GM20431 (cell line): ENCODE data around the gene CAPN7.
"Not testable (repeated sequence)": the region's sequence is repeated elsewhere in the genome, so short reads cannot be mapped to it uniquely, and the experiment has no call there.

Experiments
- in situ Hi-C: fragments of 300-500 bp; cut with MseI, MboI; formaldehyde crosslinking; loops from one replicate; pipeline ENCODE4 v1.15.0; 2020; ENCODE audit warnings: low sequenced_read_pairs; ENCODE audit not compliant: unreplicated experiment

CAPN7 gene

DNA sequence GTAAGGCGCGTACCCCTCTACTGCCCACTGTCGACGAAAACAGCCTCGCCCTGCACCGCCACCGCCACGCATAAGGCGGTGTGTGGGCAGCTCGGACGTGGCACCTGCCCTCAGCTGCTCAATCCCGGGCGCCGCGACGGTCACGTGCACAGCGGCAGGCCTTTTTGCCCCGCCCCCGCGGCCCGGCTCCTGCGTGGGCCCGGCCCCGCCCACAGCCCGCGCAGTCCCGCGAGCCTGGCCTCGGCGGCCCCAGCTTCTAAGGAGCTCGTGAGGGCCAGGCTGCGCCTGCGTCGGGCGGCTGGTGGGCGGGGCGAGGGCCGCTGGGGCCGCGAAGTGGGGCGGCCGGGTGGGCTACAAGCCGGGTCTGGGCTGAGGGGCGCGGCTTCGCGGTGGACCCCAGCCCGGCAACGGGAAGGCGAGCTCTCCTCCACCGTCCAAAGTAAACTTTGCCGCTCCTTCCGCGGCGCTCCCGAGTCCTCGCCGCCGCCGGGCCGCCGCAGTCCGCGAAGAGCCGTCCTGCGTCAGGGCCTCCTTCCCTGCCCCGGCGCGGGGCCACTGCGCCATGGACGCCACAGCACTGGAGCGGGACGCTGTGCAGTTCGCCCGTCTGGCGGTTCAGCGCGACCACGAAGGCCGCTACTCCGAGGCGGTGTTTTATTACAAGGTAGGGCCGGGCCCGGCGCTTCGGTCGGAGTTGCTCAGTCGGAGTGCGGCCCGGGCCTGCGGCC, at the start of gene CAPN7:
Gene CAPN7, plus strand, starts transcription at position 313 of the 728 bp plus-strand sequence. Its CDS starts 250 bp downstream, at position 563.
- in situ Hi-C loops, result no loop called here

DNA sequence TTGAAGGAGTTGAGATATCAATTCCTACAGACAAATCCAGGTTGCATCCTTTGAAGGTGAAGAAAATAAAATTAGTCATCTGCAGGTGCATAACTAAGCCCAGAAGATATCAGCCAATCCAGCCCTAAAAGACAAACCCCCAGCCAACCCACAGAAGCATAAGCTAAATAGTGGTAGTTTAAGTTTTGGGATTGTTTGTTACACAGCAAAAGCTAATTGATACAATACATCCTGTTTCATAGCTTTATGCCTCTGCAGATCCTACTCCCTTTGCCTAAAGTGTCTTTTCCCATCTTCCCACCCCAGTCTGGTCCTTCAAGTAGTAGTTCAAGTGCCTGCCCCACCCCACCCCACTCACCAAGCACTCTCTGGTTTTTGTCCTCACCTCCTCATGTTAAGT, 48.6 kb upstream of the CAPN7 start:
- in situ Hi-C loops, result no loop called here

DNA sequence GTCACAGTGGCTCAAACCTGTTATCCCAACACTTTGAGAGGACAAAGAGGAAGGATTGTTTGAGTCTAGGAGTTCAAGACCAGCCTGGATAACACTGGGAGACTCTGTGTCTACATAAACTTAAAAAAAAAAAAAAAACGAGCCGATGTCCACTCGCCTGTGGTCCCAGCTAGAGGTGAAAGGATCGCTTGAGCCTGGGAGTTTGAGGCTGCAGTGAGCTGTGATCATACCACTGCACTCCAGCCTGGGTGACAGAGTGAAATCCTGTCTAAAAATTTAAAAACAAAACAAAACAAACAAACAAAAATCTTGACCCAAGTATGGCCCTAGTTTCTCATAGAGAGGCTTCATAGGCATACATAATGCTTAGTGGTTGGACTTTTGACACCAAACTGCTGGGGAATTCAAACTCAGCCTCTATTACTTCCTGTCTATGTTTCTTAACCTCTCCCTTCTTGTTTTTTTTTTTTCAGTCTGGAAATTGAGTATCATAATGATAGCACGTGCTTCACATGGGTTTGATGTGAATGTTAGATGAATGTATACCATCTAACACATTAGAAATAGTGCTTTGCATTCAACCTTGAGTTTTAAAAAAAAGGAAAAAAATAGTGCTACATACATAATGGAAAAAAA, 46.4 kb upstream of the CAPN7 start:
- in situ Hi-C loops, result no loop called here

DNA sequence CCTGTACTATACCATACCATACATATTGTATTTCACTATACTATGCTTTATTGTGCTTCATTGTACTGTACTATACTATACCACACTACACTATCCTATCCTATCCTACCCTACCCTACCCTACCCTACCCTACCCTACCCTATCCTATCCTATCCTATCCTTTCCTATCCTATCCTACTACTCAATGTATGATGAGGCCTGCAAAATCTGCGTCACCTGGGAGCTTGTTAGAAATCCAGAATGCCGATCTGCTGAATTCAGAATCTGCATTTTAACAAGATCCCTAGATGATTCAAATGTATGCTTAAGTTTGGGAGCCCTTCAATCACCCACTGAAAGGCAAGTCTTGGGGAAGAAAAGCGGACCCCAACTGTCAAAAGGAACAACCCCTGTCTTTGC, 45.4 kb upstream of the CAPN7 start:
- in situ Hi-C loops, result no loop called here

DNA sequence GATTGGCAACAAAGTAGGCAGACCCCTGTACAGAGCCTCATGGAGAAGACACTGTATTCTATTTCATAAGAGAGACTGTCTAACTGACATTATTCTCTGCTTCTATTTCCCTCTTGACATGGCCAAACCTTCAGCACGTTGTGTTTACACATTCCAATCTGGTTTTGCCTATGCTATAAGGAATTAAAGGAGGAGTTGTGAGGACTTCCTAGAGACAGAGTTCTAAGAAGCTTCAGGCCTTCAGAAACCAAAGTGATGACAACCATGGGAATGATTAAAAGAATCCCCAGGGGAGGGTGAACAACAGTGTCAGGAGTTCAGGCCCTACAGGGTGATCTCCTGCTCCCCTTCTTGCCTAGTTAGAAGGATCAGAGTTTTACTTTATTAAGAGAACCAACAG, 44.9 kb upstream of the CAPN7 start:
- in situ Hi-C loops, result no loop called here

DNA sequence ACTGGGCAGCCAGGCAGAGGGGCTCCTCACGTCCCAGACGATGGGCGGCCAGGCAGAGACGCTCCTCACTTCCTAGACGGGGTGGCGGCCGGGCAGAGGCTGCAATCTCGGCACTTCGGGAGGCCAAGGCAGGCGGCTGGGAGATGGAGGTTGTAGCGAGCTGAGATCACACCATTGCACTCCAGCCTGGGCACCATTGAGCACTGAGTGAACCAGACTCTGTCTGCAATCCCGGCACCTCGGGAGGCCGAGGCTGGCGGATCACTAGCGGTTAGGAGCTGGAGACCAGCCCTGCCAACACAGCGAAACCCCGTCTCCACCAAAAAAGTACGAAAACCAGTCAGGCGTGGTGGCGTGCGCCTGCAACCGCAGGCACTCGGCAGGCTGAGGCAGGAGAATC, 42.4 kb upstream of the CAPN7 start:
- in situ Hi-C loops, result not testable (repeated sequence)

DNA sequence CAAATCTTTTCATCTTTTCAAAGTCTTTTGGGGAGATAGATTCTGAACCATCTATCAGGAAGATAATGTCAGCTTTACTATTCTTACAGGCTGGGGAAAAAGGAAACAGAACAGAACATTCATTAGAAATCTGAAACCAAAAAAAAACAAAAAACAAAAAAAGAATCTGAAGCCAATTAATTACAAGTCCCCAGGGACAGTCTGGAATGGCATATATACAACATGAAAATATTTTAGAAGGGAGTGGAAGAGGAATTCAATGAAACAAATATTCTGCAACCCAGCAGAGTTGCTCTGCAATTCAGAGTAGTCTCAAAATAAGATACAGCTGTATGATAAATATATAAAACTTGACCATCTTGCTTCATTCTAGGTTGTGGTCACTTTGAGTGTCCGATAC, 41.7 kb upstream of the CAPN7 start:
- in situ Hi-C loops, result no loop called here

DNA sequence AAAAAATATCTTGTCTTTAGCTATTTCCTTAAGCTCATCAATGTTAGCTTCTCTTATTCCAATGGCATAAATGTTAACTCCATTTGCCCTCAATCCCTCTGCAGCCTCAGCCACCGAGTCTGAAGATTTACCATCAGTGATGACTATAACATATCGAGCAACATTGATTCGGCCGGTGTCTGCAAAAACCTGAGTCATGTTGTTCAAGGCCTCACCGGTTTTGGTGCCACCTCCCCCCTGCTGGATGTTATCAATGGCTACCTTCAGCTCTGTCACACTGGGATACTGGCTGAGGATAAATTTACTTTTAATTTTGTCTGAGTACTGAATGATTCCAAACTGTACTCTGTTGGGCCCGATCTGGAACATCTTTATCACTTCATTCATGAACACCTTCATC, 41.0 kb upstream of the CAPN7 start:
- in situ Hi-C loops, result no loop called here

DNA sequence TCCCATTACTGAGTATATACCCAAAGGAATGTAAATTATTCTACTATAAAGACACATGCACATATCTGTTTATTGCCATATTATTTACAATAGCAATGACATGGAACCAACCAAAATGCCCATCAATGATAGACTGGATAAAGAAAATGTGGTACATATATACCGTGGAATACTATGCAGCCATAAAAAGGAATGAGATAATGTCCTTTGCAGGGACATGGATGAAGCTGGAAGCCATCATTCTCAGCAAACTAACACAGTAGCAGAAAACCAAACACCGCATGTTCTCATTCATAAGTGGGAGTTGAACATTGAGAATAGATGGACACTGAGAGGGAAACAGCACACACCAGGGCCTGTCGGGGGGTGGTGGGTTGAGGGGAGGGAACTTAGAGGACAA, 39.7 kb upstream of the CAPN7 start:
- in situ Hi-C loops, result not testable (repeated sequence)

DNA sequence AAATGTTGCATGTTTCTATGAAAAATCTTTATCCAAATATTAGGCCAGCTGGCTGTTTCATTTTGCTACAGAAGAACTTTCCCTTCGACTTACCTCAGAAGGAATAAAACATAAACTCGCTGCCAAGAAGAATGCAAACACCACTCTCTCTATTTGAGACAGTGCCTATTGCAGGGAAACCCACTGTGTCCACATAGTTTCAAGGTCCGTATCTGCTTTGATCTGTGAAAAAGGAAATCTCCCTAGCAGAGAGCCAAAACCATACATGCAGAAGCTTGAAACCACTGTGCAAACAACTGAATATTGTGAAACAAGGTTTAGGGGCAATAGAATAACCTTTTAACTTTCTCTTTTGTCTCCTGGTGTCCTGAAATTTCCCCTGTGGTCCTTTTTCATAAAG, 35.0 kb upstream of the CAPN7 start:
- in situ Hi-C loops, result no loop called here

DNA sequence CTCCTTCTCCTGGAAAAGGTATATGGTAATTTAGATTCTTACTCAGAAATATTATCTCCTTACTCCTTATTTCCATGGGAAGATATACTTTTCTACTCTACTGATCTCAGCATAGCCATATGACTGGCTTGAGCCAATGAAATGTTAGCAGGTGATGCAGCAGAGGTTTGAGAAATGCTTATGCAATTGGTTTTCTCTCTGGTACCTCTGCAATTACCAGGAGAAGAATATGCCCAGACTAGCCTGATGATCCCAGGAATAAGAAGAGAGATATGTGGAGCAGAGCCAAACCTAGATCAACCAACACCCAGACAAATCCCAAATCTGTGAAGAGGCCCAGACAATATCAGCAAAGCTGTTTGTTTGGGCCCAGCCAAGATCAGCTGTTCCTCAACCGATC, 33.2 kb upstream of the CAPN7 start:
- in situ Hi-C loops, result no loop called here

DNA sequence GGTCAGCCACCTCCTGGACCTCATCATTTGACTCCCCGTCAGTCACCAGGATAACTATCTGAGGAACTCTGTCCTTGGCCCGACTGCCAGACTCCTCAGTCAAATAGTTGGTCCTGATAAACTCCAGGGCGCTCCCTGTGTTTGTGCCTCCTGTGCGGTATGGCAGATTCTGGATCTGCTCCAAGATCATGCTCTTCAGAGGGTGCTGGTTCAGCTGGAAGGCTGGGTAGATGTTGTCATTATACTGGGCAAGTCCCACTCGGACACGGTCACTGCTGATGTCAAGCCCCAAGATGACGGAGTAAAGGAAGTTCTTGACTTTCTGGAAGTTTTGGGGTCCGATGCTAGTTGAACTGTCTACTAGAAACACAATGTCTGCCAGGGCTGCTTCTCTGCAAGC, 31.1 kb upstream of the CAPN7 start:
- in situ Hi-C loops, result no loop called here

DNA sequence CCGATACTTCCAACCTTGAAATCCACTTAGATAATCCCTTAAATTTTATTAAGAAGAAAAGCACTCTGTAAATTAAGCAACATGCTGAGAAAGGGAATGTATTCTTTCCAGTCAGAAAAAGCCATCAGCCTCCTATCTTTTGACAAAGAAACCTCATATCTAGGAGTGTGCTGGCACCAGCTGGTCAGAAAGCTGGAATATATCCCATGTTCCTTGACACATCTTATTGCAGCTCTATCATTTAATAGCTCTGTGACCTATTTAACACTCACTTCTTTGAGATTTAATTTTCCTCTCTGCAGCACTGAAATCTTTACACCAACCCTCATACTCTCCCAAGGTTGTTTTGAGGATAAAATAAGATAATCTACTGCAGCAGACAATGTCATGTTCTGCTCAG, 30.4 kb upstream of the CAPN7 start:
- in situ Hi-C loops, result no loop called here

DNA sequence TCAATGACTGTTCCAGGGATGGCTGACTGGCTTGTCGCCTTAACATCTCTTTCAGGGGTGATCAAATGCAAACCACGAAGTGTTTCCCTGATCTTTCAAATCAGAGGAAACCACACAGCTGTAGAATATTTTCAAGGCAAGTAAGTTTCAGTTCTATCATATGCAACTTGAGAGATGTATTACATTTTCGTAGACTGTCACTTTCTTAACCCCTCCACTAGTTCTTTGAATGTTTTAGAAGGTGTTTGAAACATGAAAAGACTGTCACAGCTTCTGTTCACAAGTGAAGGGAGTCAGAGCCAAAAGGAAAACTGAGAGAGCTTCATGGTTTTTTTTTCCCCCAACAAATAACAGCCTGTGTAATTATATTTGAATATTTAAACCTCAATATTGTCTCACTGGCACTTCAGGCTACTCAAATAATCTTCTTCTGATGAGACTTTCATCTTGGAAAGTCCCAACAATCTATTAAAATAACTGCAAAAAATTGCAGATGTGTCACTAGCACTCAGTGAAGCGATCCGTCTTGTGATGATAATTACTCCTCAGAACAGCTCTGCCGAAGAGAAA, 25.9 kb upstream of the CAPN7 start:
- in situ Hi-C loops, result no loop called here

DNA sequence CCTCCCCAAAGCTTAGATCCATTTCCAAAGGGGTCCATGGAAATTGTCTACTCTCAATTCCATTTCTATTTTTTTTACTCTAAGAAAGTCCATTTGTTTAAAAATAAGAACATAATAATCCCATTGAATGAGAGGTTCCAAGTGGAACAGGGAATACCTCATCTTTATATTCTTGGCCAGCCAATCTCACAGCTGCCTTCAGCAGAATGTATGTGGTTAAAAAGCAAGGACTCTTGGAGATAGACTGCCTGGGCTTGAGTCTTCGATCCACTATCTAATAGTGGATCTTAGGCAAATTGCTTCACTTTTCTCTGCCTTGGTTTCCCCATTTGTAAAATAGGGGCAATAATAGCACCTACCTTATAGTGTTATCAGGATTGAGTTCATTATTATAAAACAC, 24.5 kb upstream of the CAPN7 start:
- in situ Hi-C loops, result no loop called here

DNA sequence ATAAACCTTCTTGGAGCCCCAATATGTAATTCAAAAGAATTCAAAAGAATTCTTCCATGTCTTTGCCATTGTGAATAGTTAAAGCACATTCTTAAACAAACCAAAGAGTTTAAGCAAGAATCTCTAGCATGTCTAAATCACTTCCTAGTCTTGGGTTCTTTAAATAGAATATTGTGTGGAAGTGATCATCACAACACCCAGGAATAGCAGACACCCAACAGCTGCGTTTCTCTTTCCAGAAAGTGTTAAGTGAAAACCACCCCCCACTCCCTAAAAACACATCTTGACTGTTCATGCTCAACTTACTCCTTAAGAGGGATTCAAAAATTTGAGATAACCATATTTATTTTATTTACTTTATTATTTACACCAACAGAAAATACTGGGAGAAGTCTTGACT, 24.1 kb upstream of the CAPN7 start:
- in situ Hi-C loops, result no loop called here

DNA sequence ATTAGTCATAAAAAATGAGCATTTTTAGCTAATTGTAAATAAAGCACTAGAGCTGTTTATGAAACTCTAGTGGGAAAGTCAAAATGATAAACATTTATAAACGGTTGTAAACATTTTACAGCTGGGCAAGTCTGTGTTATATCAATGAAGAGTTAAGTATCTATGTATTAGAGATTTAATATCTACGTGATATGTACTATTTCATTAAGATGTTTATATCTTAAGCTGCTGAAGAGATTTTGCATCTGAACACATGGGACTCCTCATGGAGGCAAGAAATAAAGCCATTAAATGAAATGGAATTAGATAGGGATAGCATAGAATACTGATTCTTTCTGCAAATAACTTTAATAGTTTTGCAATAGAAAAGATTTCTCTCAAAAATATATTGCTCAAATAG, 23.0 kb upstream of the CAPN7 start:
- in situ Hi-C loops, result no loop called here

DNA sequence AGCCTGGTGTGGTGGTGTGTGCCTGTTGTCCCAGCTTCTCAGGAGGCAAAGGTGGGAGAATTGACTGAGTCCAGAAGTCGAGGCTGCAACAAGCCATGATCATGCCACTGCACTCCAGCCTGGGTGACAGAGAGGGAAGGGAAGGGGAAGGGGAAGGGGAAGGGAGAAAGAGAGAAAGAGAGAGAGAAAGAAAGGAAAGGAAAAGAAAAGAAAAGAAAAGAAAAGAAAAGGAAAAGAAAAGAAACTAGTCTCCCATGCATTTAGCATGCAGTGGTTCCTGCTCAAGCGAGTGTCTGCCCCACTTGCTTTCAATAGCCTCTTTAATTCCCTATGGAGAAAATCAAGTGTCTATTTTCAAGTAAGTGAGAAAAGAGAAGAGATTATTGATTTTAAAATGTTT, 20.6 kb upstream of the CAPN7 start:
- in situ Hi-C loops, result no loop called here

DNA sequence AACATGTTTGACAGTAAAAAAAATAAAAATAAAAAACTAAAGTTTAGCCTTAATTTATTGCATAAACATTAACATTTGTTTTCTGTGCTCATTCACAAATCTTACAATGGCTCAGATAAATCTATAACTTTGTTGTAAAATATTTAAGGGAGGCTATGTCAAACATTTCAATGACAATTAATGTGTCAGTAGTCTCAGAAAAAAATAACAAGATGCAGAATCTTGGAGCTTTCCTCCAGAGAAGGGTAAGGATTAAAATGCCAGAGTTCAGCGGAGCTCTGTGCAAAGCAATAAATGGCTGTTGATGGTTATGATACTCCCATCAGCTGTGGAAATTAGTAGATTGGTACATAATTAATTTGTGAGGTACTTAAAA, 20.0 kb upstream of the CAPN7 start:
- in situ Hi-C loops, result no loop called here

DNA sequence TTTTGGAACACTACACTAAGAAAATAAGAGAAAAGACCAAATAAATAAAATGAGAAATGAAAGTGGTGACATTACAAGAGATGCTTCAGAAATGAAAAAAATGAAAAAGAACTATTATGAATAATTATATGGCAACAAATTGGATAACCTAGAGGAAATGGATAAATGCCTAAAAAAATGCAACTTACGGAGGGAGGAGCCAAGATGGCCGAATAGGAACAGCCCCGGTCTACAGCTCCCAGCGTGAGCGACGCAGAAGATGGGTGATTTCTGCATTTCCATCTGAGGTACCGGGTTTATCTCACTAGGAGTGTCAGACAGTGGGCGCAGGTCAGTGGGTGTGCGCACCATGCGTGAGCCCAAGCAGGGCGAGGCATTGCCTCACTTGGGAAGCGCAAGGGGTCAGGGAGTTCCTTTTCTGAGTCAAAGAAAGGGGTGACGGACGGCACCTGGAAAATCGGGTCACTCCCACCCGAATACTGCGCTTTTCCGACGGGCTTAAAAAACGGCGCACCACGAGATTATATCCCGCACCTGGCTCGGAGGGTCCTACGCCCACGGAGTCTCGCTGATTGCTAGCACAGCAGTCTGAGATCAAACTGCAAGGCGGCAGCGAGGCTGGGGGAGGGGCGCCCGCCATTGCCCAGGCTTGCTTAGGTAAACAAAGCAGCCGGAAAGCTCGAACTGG, 19.4 kb upstream of the CAPN7 start:
- in situ Hi-C loops, result not testable (repeated sequence)

DNA sequence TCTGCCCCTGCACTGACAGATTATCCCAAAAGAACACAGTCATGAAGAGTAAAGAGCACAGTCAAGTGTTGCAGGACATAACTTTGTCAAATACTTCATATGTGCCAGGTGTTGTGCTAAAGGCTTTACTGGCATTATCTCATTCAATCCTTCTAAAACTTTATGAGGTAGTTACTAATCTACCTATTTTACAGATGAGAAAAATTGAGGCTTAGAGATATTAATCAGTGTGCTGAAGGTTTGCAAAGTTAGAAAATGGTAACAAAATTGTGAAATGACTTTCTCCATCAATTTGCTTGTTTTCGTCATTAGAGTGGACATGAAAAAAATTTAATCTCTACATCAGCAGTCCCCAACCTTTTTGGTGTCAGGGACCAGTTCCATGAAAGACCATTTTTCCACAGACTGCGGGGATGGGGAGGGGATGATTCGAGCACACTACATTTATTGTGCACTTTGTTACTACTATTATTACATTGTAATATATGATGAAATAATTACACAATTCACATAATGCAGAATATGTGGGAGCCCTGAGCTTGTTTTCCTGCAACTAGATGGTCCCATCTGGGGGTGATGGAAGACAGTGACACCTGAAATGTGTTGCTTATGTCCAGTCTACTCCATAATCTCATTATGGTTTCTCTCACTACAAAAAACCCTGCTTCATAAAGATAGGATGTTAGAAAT, 8.6 kb upstream of the CAPN7 start:
- in situ Hi-C loops, result no loop called here
